B cell (primary cell): Measurements from ENCODE around the gene RPS21. TPM values are rescaled to one million over a fixed set of nuclear protein-coding genes. Genes with fewer than 3 reads are reported as not detected.

Source experiments
- ATAC-seq: fragments of 200-7000 bp; cut with Tn5 transposase; one replicate; pipeline ENCODE4 v1.10.0; 2021; ENCODE audit warnings: low read depth, mild to moderate bottlenecking, moderate number of reproducible peaks, moderate library complexity
- CTCF ChIA-PET: fragments of 350-600 bp; sonication (Branson Sonifier 250); formaldehyde crosslinking; loops from one replicate; lab custom pipeline; 2021; ENCODE audit warnings: antibody characterized with exemption, inconsistent platforms; lab: Charles Lee
- POLR2A ChIA-PET: fragments of 350-600 bp; sonication (Branson Sonifier 250); formaldehyde crosslinking; loops from one replicate; lab custom pipeline; 2021; ENCODE audit warnings: antibody characterized with exemption; lab: Charles Lee
- DNase-seq: peaks from one replicate; pipeline ENCODE4 v3.0.0; 2013
- H2AFZ ChIP-seq: 2 replicates; pipeline ENCODE4 v1.6.1; 2012; ENCODE audit warnings: mild to moderate bottlenecking, low read depth, low read length; ENCODE audit not compliant: insufficient read depth, poor library complexity, severe bottlenecking
- H3K27ac ChIP-seq, 2 donors: 1 replicate in 1 of 2; 2 replicates in 1 of 2; pipeline ENCODE4 v1.5.1; 2012 to 2013; ENCODE audit warnings: low read length in 2 of 2, mild to moderate bottlenecking in 2 of 2, moderate library complexity in 1 of 2
- H3K27me3 ChIP-seq, 4 experiments: fragments of 200-600 bp in 1 of 4; sonication (generic) in 1 of 4; replicated peaks in 1 of 4; 1 replicate in 2 of 4; 2 replicates in 2 of 4; pipeline versions ENCODE4 v1.6.1 to v1.7.0; 2013 to 2016; ENCODE audit warnings: low read length in 3 of 4, mild to moderate bottlenecking in 2 of 4, mixed read lengths in 1 of 4, moderate library complexity in 1 of 4; ENCODE audit not compliant: insufficient read depth in 4 of 4, control insufficient read depth in 3 of 4; ENCODE audit errors: control extremely low read depth in 1 of 4
- H3K36me3 ChIP-seq, 2 experiments: replicated peaks in 1 of 2; 1 replicate in 1 of 2; 2 replicates in 1 of 2; pipeline versions ENCODE4 v1.6.1 to v1.7.1; 2013; ENCODE audit warnings: low read length in 1 of 2; ENCODE audit not compliant: insufficient read depth in 2 of 2, control insufficient read depth in 1 of 2; ENCODE audit errors: control extremely low read depth in 1 of 2, extremely low read depth in 1 of 2
- H3K4me1 ChIP-seq, 2 donors: fragments of 200-600 bp in 1 of 2; sonication (generic) in 1 of 2; 1 replicate in 1 of 2; 2 replicates in 1 of 2; pipeline versions ENCODE4 v1.5.1 to v1.6.1; 2013 to 2017; ENCODE audit warnings: low read length in 2 of 2; ENCODE audit not compliant: control insufficient read depth in 2 of 2, insufficient read depth in 2 of 2
- H3K4me2 ChIP-seq: replicated peaks from 2 replicates; pipeline ENCODE3; 2012; ENCODE audit warnings: mild to moderate bottlenecking, low read depth, low read length; ENCODE audit not compliant: poor library complexity, severe bottlenecking
- H3K4me3 ChIP-seq, 5 experiments: fragments of 200-600 bp in 1 of 5; sonication (generic) in 1 of 5; 1 replicate in 3 of 5; 2 replicates in 2 of 5; pipeline versions ENCODE4 v1.5.1 to v1.7.0; 2011 to 2016; ENCODE audit warnings: low read length in 4 of 5, mild to moderate bottlenecking in 4 of 5, low read depth in 2 of 5, control low read depth in 1 of 5, moderate library complexity in 1 of 5; ENCODE audit not compliant: insufficient read depth in 1 of 5; ENCODE audit errors: control extremely low read depth in 1 of 5, extremely low read depth in 1 of 5
- H3K79me2 ChIP-seq: fragments of 200-600 bp; sonication (generic); one replicate; pipeline ENCODE4 v1.6.0; 2016; ENCODE audit warnings: low read length; ENCODE audit not compliant: control insufficient read depth, insufficient read depth
- H3K9ac ChIP-seq: fragments of 200-600 bp; sonication (generic); 2 replicates; pipeline ENCODE4 v1.6.1; 2017; ENCODE audit warnings: mild to moderate bottlenecking, low read length, moderate library complexity
- H3K9me3 ChIP-seq, 3 donors: one replicate each; pipeline versions ENCODE4 v1.6.1 to v1.7.1; 2013; ENCODE audit warnings: low read length in 2 of 3; ENCODE audit not compliant: control insufficient read depth in 2 of 3, insufficient read depth in 1 of 3; ENCODE audit errors: control extremely low read depth in 1 of 3
- H4K20me1 ChIP-seq: 2 replicates; pipeline ENCODE4 v1.6.0; 2012; ENCODE audit warnings: mild to moderate bottlenecking, low read length; ENCODE audit not compliant: insufficient read depth, control insufficient read depth, poor library complexity, severe bottlenecking
- H3K27ac Mint-ChIP-seq: one replicate; pipeline ENCODE4 v1.8.0; 2021; ENCODE audit warnings: mixed read lengths
- H3K27me3 Mint-ChIP-seq: one replicate; pipeline ENCODE4 v1.8.0; 2021; ENCODE audit warnings: mixed read lengths
- H3K4me1 Mint-ChIP-seq: one replicate; pipeline ENCODE4 v1.8.0; 2021; ENCODE audit warnings: mixed read lengths
- H3K4me3 Mint-ChIP-seq: one replicate; pipeline ENCODE4 v1.8.0; 2021; ENCODE audit warnings: mixed read lengths
- H3K9me3 Mint-ChIP-seq: one replicate; pipeline ENCODE4 v1.8.0; 2022; ENCODE audit warnings: mixed read lengths; ENCODE audit not compliant: insufficient read depth
- EZH2 ChIP-seq: IDR thresholded peaks from 2 replicates; pipeline ENCODE4 v1.6.1; 2012; ENCODE audit warnings: borderline replicate concordance, low read depth, mild to moderate bottlenecking, moderate library complexity, low read length; ENCODE audit not compliant: insufficient read depth, poor library complexity, severe bottlenecking
- WGBS: methylation state at CpG from one replicate; pipeline ENCODE4 v1.1.5; 2013; ENCODE audit warnings: missing lambda C conversion rate; ENCODE audit not compliant: insufficient coverage; 5-methylcytosine and 5-hydroxymethylcytosine counted together
- intact Hi-C: fragments of 100-400 bp; cut with micrococcal nuclease; formaldehyde crosslinking; loops from one replicate; pipeline ENCODE4 v1.10.0; 2022
- polyA plus RNA-seq: library from polyadenylated mRNA; depleted of rRNA; stranded (reverse); fragments of >200 nt; gene quantifications from 2 replicates; pipeline ENCODE4 v1.2.3, GENCODE V29; 2012
- total RNA-seq, 2 donors: library from RNA; stranded (reverse); fragments of 120-200 nt in 1 of 2; gene quantifications; 1 replicate in 1 of 2; 2 replicates in 1 of 2; pipeline versions ENCODE4 v1.2.3 to v1.2.4, GENCODE V29; 2013 to 2022
- TF ChIP-seq, protein P1 (sequence below): fragments of 200-600 bp; IDR thresholded peaks from one replicate; pipeline ENCODE4 v1.8.0; 2022; ENCODE audit warnings: antibody characterized with exemption, mild to moderate bottlenecking

RPS21 gene
- total and polyA plus RNA-seq, 2 donors (not counting 1 experiment from before 2014, with no cell fraction given): 2,653 to 9,603 TPM

DNA sequence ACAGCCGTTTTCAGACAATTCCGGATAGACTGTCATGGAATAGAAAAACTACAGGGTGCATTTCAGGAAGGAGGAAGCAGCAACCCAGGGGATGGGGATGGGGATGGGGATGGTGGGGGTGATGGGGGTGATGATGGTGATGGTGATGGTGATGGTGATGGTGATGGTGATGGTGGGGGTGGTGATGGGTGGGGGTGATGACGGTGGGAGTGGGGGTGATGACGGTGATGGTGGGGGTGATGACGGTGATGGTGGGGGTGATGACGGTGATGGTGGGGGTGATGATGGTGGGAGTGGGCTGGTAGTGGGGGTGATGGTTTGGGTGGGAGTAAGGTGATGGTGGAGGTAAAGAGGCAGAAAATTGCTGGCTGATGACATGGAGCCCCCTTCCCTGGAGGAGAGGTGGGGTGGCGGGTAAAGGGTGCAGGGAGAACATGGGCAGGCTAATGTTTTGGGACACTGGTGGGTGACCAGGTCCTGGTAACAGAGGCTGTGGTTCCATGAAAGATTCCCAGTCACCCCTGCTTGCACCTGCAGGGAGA, 37.3 kb upstream of the RPS21 start:
- Mint-ChIP-seq H3K9me3 (peaks cover 3% of the 10 kb centered on the region), H3K4me1 (no peaks in the 10 kb centered on the region), H3K27ac (no peak overlapping the region), H3K4me3 (no peak overlapping the region), H3K27me3 (no peaks in the 10 kb centered on the region)
- H3K27ac ChIP-seq: no peak overlapping the region
- CTCF ChIA-PET: interaction anchor here (0.8 kb wide), 1 partner anchor 190 kb away, joined by 4 read pairs; no protein-coding TSS in a partner anchor
- H3K4me2 ChIP-seq: no peak overlapping the region
- H3K9me3 ChIP-seq: peaks cover 0 to 4% (median 0%) of the 10 kb centered on the region in 3 donors
- no peak overlapping the region for H3K4me3 ChIP-seq
- DNase-seq: no peak
- H3K9ac ChIP-seq: no peak overlapping the region
- intact Hi-C loops: no loop called here
- WGBS: 88% methylated on average over 1 of the region's 7 CpGs
- no peaks in the 10 kb centered on the region for H3K36me3 ChIP-seq
- no peaks in the 10 kb centered on the region for H3K27me3 ChIP-seq
- ATAC-seq: no peak
- H2AFZ ChIP-seq: no peak overlapping the region
- H3K4me1 ChIP-seq: no peaks in the 10 kb centered on the region
- H4K20me1 ChIP-seq: no peaks in the 10 kb centered on the region
- POLR2A ChIA-PET: no interaction called here
- H3K79me2 ChIP-seq: no peaks in the 10 kb centered on the region
- TF ChIP-seq, protein P1, sequence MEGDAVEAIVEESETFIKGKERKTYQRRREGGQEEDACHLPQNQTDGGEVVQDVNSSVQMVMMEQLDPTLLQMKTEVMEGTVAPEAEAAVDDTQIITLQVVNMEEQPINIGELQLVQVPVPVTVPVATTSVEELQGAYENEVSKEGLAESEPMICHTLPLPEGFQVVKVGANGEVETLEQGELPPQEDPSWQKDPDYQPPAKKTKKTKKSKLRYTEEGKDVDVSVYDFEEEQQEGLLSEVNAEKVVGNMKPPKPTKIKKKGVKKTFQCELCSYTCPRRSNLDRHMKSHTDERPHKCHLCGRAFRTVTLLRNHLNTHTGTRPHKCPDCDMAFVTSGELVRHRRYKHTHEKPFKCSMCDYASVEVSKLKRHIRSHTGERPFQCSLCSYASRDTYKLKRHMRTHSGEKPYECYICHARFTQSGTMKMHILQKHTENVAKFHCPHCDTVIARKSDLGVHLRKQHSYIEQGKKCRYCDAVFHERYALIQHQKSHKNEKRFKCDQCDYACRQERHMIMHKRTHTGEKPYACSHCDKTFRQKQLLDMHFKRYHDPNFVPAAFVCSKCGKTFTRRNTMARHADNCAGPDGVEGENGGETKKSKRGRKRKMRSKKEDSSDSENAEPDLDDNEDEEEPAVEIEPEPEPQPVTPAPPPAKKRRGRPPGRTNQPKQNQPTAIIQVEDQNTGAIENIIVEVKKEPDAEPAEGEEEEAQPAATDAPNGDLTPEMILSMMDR: no peak
- no peak for TF ChIP-seq EZH2

DNA sequence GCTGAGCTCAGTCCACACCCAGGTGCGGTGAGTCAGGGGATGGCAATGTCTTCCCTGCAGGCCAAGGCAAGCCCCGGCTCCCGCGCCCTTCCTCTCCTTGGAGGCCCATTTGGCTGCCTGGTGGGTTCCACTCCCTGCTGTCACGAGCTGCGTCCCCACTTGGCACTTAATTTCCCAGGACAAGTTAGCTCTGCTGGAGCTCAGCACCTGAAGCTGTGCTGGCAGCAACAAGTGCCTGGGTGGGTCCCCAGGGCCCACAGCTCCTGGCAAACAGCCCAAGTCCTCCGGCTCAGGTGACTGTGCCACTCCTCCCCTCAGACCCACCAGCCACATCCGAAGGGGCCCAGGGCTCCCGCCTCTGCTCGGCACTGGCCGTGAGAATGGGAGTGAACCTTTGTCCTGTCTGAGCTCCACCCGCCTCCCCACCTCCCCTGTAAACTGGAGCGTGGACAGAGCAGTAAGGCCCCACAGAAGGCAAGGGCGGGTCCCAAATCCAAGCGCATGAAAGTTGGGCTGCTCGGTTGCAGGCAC, 36.7 kb upstream of the RPS21 start:
- no peaks in the 10 kb centered on the region for H3K27me3 ChIP-seq
- no peak overlapping the region for H2AFZ ChIP-seq
- peaks cover 0 to 4% (median 0%) of the 10 kb centered on the region in 3 donors for H3K9me3 ChIP-seq
- H3K27ac ChIP-seq: no peak overlapping the region
- no peak for DNase-seq
- H3K27ac Mint-ChIP-seq: no peak overlapping the region
- TF ChIP-seq, protein P1: no peak
- TF ChIP-seq EZH2: no peak
- no peak overlapping the region for H3K4me2 ChIP-seq
- POLR2A ChIA-PET: no interaction called here
- H3K27me3 Mint-ChIP-seq: no peaks in the 10 kb centered on the region
- no peak overlapping the region for H3K4me3 ChIP-seq
- intact Hi-C loops: no loop called here
- no peaks in the 10 kb centered on the region for H4K20me1 ChIP-seq
- H3K4me1 ChIP-seq: no peaks in the 10 kb centered on the region
- peaks cover 3% of the 10 kb centered on the region for H3K9me3 Mint-ChIP-seq
- no peak overlapping the region for H3K4me3 Mint-ChIP-seq
- H3K9ac ChIP-seq: no peak overlapping the region
- no peaks in the 10 kb centered on the region for H3K4me1 Mint-ChIP-seq
- 88% methylated on average over 16 of the region's 16 CpGs for WGBS
- no peaks in the 10 kb centered on the region for H3K36me3 ChIP-seq
- ATAC-seq: no peak
- CTCF ChIA-PET: no interaction called here
- no peaks in the 10 kb centered on the region for H3K79me2 ChIP-seq
